Adrenal gland (tissue), 12 donors: ENCODE data around the gene B4GALT4. TPM values are rescaled to one million over a fixed set of nuclear protein-coding genes. Genes with fewer than 3 reads are reported as not detected.

ENCODE experiments used
- DNase-seq, 7 donors: peaks; one replicate each; pipeline ENCODE4 v3.0.0-alpha.2; 2019 to 2020
- H3K27ac ChIP-seq, 5 donors: fragments of 200-600 bp; sonication (generic) in 4 of 5; 1 replicate in 3 of 5; 2 replicates in 2 of 5; pipeline versions ENCODE4 v1.5.1 to v1.8.0; 2016 to 2020; ENCODE audit warnings: mild to moderate bottlenecking in 1 of 5
- H3K27me3 ChIP-seq: fragments of 200-600 bp; 2 replicates; pipeline ENCODE4 v1.8.0; 2021
- H3K36me3 ChIP-seq, 2 donors: fragments of 200-600 bp; replicated peaks in 1 of 2; 1 replicate in 1 of 2; 2 replicates in 1 of 2; pipeline versions ENCODE4 v1.5.1 to v1.8.0; 2018 to 2022
- H3K4me1 ChIP-seq, 2 donors: fragments of 200-600 bp; replicated peaks in 1 of 2; 1 replicate in 1 of 2; 2 replicates in 1 of 2; pipeline versions ENCODE4 v1.5.1 to v1.8.0; 2018 to 2021
- H3K4me3 ChIP-seq, 4 donors: fragments of 200-600 bp; sonication (generic) in 3 of 4; one replicate each; pipeline ENCODE4 v1.5.1; 2016 to 2018
- H3K9me3 ChIP-seq, 3 donors: fragments of 200-600 bp; sonication (generic) in 1 of 3; replicated peaks in 1 of 3; 1 replicate in 2 of 3; 2 replicates in 1 of 3; pipeline versions ENCODE4 v1.5.1 to v1.8.0; 2016 to 2021
- POLR2A ChIP-seq, 2 donors: fragments of 450-650 bp; IDR thresholded peaks; one replicate each; pipeline ENCODE4 v1.6.1; 2017; ENCODE audit warnings: antibody characterized with exemption in 2 of 2, mild to moderate bottlenecking in 2 of 2, moderate library complexity in 1 of 2
- WGBS, 4 donors: extraction: QIAGEN DNeasy Blood & Tissue Kit in 2 of 4; methylation state at CpG; one replicate each; pipeline versions ENCODE4 v1.1.5 to v1.1.7; 2013 to 2017; 5-methylcytosine and 5-hydroxymethylcytosine counted together
- intact Hi-C, 2 donors: fragments of 100-400 bp; cut with DNase I; formaldehyde crosslinking; loops; one replicate each; pipeline versions ENCODE4 v1.14.1 to v1.15.0; 2022 to 2023
- polyA plus RNA-seq, 3 donors: library from polyadenylated mRNA; stranded (reverse); fragments of 200-250 nt in 2 of 3; fragments of 350-450 nt in 1 of 3; fragmentation: Illumina TruSeq in 1 of 3; extraction: RNeasy Lipid Tissue Mini Kit (QIAGEN cat#74804) in 1 of 3; gene quantifications; one replicate each; pipeline ENCODE4 v1.2.3, GENCODE V29; 2013 to 2014
- total RNA-seq, 9 donors: library from RNA; depleted of rRNA in 4 of 9; stranded (reverse); fragments of >200 nt in 4 of 9; fragments of 120-200 nt in 1 of 9; fragmentation: NEBNext Ultra II Directional in 1 of 9; extraction: Animal tissue kit (Norgen Biotek cat#: 25700) in 1 of 9; gene quantifications; one replicate each; pipeline versions ENCODE4 v1.1.0 to v1.2.4, GENCODE V29; 2013 to 2023
- TF ChIP-seq, protein P1 (sequence below), 6 experiments: fragments of 450-650 bp in 4 of 6; fragments of 200-600 bp in 2 of 6; sonication (generic) in 1 of 6; IDR thresholded peaks; 1 replicate in 5 of 6; 2 replicates in 1 of 6; pipeline versions ENCODE4 v1.5.1 to v1.8.0; 2016 to 2021; ENCODE audit warnings: antibody characterized with exemption in 6 of 6, mild to moderate bottlenecking in 2 of 6, moderate library complexity in 1 of 6
- donor health status: healthy with polysubstance abuse.
- donor health status: Bipolar disorder and iron deficiency.
- donor health status: DM: yes; HTN: yes; CAD: no.
- donor health status: DM: no; HTN: no; CAD: no.
- donor health status: DM: no; HTN: no; CAD: no.
- donor health status: DM: yes; HTN: yes; CAD: no.

B4GALT4 gene
- total and polyA plus RNA-seq, 12 donors = 10.3 to 23.1 (median 16.0) TPM

DNA sequence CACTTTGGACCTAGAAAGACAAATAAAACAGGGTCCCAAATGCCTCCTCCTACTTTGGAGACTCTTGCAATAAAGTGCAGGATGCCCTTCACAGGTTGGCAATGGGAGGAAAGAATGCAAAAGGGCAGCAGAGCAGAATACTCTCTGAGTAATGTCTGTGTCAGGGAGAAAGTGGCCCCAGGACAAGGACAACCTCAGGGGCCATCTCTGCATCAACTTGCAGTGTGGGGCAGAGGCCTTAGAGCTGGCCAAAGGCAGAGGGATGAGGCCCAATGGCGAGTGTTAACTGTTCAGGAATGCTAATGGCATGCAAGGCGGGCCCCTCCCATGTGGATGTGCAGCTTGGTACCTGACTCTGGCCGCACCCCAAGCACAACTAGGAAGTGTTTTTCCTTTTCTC is 58.9 kb downstream of the B4GALT4 start:
- H3K9me3 ChIP-seq = no peaks in the 10 kb centered on the region
- no peak overlapping the region for H3K4me3 ChIP-seq
- no peaks in the 10 kb centered on the region for H3K27me3 ChIP-seq
- WGBS, 4 donors = 58 to 81% (median 76%) methylated on average over 3 of the region's 3 CpGs
- no peak for DNase-seq
- H3K27ac ChIP-seq = no peak overlapping the region
- intact Hi-C loops = no loop called here
- TF ChIP-seq POLR2A (IDR thresholded peaks at IDR 0.05) = no peak
- TF ChIP-seq, protein P1, sequence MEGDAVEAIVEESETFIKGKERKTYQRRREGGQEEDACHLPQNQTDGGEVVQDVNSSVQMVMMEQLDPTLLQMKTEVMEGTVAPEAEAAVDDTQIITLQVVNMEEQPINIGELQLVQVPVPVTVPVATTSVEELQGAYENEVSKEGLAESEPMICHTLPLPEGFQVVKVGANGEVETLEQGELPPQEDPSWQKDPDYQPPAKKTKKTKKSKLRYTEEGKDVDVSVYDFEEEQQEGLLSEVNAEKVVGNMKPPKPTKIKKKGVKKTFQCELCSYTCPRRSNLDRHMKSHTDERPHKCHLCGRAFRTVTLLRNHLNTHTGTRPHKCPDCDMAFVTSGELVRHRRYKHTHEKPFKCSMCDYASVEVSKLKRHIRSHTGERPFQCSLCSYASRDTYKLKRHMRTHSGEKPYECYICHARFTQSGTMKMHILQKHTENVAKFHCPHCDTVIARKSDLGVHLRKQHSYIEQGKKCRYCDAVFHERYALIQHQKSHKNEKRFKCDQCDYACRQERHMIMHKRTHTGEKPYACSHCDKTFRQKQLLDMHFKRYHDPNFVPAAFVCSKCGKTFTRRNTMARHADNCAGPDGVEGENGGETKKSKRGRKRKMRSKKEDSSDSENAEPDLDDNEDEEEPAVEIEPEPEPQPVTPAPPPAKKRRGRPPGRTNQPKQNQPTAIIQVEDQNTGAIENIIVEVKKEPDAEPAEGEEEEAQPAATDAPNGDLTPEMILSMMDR (IDR thresholded peaks at IDR 0.05) = no peak
- no peaks in the 10 kb centered on the region for H3K4me1 ChIP-seq
- no peaks in the 10 kb centered on the region for H3K36me3 ChIP-seq

DNA sequence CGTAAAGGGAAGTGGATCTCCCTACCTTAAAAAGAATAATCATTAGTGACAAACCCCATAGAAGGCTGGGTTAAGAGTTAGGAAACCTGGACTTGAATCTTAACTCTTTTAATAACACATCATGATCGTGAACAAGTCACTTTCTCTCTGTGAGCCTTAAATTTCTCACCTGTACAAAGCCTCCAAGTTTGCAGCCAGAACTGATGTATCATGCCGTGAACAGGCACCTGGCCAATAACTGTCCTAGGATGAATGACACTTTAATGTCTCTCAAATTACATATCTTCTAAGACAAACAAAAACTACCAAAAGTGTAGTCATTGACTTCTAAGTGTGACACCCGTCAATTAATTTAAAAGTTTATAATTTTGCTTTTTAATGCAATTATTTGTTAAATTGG is 63.4 kb downstream of the B4GALT4 start:
- H3K4me1 ChIP-seq = no peaks in the 10 kb centered on the region
- 67 to 81% (median 77%) methylated on average over 4 of the region's 4 CpGs for WGBS, 4 donors
- no peak for DNase-seq
- H3K4me3 ChIP-seq = no peak overlapping the region
- intact Hi-C loops = no loop called here
- TF ChIP-seq, protein P1 (IDR thresholded peaks at IDR 0.05) = no peak
- no peak for TF ChIP-seq POLR2A (IDR thresholded peaks at IDR 0.05)
- H3K27ac ChIP-seq = no peak overlapping the region
- H3K36me3 ChIP-seq = no peaks in the 10 kb centered on the region
- H3K27me3 ChIP-seq = no peaks in the 10 kb centered on the region
- H3K9me3 ChIP-seq = no peaks in the 10 kb centered on the region

DNA sequence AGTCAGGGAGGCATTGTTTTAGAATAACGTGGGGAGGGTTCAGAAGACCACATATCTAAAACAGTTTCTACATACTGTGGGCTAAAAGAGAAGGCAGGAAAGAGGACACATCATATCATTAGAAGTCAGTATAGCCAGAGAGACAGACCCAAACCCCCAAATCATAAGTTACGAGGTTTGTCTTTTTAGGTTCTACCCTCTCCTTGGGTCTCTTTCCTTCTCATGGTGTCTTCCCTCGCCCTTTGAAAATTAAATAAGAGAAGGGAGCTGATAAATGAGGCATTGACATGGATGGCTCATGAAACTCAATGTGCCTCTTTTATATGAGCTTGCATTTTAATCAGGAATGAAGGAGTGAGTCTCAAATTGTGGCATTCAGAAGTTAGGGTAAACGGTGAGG is 63.9 kb downstream of the B4GALT4 start:
- H3K27ac ChIP-seq = no peak overlapping the region
- no peak overlapping the region for H3K4me3 ChIP-seq
- intact Hi-C loops = no loop called here
- 71 to 79% (median 71%) methylated on average over 4 of the region's 4 CpGs for WGBS, 4 donors
- H3K27me3 ChIP-seq = no peaks in the 10 kb centered on the region
- no peaks in the 10 kb centered on the region for H3K36me3 ChIP-seq
- TF ChIP-seq, protein P1 (IDR thresholded peaks at IDR 0.05) = no peak
- TF ChIP-seq POLR2A (IDR thresholded peaks at IDR 0.05) = no peak
- DNase-seq = no peak
- no peaks in the 10 kb centered on the region for H3K9me3 ChIP-seq
- no peaks in the 10 kb centered on the region for H3K4me1 ChIP-seq

DNA sequence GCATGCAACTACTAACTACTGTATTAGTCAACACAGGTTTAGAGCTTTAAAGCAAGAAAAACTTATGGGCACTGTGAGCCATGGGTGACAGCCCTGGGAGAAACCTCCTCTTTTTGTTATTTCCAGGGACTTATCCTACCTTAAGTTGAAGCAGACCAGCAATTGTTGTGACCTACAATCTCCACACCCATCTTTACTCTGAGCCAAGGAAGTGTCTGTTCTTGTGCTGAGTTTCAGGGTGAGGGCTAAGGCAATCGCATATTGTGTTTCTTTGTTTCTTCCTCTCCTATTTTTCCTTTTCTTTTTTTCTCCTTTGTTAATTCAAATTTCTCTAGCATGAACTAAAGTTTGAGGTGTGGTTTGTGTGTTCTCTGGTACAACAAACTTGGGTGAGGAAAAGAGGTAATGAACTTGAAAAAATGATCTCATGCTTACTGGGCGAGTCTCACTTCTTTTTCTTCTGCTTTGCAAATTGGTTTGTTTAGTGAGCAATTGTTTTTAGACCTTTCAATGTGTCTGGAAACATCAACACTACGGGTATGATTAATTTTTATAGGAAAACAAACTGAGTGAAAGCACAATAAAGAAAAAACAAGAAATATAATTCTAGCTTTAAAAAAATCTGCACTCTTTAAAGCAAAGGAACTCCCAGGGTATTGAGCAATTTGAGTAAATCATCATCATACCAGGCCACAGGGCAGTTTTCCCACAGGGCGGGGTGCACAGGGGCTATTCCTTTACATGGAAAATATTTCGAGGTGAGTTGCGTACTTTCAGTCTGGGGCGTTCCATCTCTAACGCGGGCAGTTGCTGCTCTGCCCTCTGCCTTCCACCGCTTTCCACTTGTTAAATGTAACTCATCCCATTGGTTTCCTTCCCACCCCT is 64.6 kb downstream of the B4GALT4 start:
- no peak for DNase-seq
- TF ChIP-seq, protein P1 (IDR thresholded peaks at IDR 0.05) = no peak
- TF ChIP-seq POLR2A (IDR thresholded peaks at IDR 0.05) = no peak
- 76 to 85% (median 77%) methylated on average over 10 of the region's 10 CpGs for WGBS, 4 donors
- Histone ChIP-seq H3K4me1 (no peaks in the 10 kb centered on the region), H3K36me3 (no peaks in the 10 kb centered on the region), H3K27me3 (no peaks in the 10 kb centered on the region), H3K4me3 (no peak overlapping the region), H3K9me3 (no peaks in the 10 kb centered on the region), H3K27ac (no peak overlapping the region)
- intact Hi-C loops = no loop called here
